HS-27A (cell line): ENCODE data around the gene TRIM5.
"Not testable (repeated sequence)": the region's sequence is repeated elsewhere in the genome, so short reads cannot be mapped to it uniquely, and the experiment has no call there.

Experiments used
- DNase-seq: peaks from one replicate; pipeline ENCODE4 v3.0.0-alpha.2; 2012; ENCODE audit warnings: low read depth, missing footprints

The TRIM5 gene

GRCh38 chr11:5689551-5689983 lies 4.7 kb upstream of the TRIM5 start, which contains the start of gene TRIM22:
Gene TRIM22, plus strand, starts transcription at chr11:5689790. Its CDS starts 6,443 bp downstream, at chr11:5696233.
- DNase-seq: no peak

DNA sequence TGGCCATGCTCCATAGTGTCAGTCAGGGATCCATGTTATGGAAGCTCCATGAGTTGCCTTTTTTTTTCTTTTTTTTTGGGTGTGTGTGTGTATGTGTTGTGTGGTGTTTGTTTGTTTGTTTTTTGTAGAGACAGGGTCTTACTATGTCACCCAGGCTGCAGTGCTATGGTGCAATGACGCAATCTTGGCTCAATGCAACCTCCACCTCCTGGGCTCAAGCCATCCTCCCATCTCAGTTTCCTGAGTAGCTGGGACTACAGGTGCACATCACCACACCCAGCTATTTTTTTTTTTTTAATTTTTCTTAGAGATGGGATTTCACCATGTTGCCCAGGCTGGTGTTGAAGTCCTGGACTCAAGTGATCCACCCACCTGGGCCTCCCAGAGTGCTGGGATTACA lies 3.6 kb upstream of the TRIM5 start:
- DNase-seq: no peak

- DNase-seq: no peak
Measured at GRCh38 chr11:5686426-5686825, 1.6 kb upstream of the TRIM5 start.

- no peak for DNase-seq
Measured at GRCh38 chr11:5684036-5684645, 733 bp downstream of the TRIM5 start.

GRCh38 chr11:5683620-5684019 lies 1.3 kb downstream of the TRIM5 start:
- DNase-seq: not testable (repeated sequence)

DNA sequence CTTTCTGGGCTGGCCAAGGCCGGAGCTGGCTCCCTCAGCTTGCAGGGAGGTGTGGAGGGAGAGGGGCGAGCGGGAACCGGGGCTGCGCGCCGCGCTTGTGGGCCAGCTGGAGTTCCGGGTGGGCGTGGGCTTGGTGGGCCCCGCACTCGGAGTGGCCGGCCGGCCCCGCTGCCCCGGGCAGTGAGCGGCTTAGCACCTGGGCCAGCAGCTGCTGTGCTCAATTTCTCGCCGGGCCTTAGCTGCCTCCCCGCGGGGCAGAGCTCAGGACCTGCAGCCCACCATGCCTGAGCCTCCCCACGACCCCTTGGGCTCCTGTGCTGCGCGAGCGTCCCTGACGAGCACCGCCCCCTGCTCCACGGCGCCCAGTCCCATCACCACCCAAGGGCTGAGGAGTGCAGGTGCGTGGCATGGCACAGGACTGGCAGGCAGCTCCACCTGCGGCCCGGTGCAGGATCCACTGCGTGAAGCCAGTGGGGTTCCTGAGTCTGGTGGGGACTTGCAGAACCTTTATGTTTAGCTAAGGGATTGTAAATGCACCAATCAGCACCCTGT lies 1.9 kb downstream of the TRIM5 start:
- not testable (repeated sequence) for DNase-seq

GRCh38 chr11:5679811-5680210 lies 5.1 kb downstream of the TRIM5 start:
- DNase-seq: no peak

DNA sequence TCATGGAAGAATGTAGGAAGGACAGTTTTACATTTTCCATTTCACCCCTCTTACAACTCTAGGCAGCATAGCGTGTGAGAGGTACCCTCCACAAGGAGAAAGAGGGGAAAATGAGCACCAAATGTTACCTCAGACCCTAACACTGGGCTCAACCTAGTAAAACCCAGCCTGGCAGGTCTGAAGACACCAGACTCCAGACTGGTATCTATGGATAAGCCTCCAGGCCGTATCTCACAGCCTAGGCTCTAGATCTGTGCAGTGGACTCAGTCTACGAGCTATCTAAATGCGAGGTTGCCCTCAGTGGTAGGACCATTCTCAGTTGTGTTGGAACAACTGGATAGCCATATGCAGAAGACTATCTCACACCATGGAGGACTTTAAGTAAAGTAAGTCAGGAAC lies 10.5 kb downstream of the TRIM5 start:
- DNase-seq: no peak

GRCh38 chr11:5671831-5672230 lies 13.0 kb downstream of the TRIM5 start:
- no peak for DNase-seq

- no peak for DNase-seq
Measured at GRCh38 chr11:5666402-5666793, 18.5 kb downstream of the TRIM5 start.

GRCh38 chr11:5665746-5666401 lies 19.0 kb downstream of the TRIM5 start:
- DNase-seq: no peak

DNA sequence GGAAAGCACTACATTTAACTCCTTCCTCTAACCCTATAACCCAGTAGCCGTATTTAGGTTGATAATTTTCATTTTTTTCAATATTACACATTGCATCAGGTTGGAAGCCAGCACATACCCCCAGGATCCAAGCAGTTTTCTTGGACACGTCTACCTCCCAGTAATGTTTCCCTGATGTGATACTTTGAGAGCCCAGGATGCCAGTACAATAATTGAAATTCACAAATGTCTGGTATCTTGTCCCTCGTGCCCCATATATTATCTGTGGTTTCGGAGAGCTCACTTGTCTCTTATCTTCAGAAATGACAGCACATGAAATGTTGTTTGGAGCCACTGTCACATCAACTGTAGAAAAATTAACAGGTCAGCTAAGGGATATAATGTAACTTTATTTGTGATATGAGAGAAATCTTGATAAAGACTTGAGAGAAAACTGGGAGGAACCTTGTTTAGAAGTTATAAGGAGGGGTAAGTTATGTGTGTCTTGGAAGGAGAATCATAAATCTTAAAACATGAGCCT lies 19.8 kb downstream of the TRIM5 start:
- DNase-seq: no peak

- DNase-seq: no peak
Measured at GRCh38 chr11:5663511-5663910, 21.4 kb downstream of the TRIM5 start.

- no peak for DNase-seq
Measured at GRCh38 chr11:5658318-5658717, 26.6 kb downstream of the TRIM5 start.

DNA sequence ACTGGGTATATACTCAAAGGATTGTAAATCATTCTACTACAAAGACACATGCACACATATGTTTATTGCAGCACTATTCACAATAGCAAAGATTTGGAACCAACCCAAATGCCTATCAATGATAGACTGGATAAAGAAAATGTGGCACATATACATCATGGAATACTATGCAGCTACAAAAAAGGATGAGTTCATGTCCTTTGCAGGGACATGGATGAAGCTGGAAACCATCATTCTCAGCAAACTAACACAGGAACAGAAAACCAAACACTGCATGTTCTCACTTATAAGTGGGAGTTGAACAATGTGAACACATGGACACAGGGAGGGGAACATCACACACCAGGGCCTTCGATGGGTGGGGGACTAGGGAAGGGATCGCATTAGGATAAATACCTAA lies 27.9 kb downstream of the TRIM5 start:
- DNase-seq: not testable (repeated sequence)

DNA sequence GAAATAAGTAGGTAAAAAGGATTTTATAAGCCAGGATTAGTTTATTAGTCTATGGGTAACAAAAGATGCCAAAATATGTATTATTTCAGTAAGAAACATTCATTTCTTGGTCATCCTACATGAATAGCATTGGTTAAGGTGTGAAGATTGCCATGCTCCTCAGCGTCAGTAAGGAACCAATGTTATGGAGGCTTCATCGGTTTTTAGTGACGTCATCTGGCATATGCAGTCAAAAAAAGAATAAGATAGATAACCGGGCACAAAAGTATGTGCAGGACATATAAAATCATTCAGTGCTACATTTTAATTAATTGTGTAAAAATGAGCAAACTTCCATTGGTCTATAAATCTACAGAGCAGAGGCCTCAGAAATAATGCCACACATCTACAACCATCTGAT lies 29.4 kb downstream of the TRIM5 start:
- no peak for DNase-seq

DNA sequence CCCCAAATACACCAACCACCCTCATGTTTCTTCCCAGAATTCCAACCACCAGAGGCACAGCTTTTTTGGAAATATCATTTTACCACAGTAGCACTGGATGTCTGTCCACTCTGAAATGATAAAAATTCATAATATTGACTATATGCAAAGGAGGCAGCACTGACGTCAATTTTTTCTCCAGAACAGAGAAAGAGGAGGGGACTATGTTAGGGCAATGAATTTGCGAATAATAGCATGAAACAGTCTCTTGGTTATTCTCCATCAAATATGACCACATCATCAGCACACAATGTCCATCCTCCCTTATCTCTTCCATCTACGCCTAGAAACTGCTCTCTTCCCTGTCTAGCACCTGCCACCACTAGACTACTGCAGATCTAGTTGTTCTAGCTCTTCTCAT lies 38.7 kb downstream of the TRIM5 start:
- DNase-seq: no peak

DNA sequence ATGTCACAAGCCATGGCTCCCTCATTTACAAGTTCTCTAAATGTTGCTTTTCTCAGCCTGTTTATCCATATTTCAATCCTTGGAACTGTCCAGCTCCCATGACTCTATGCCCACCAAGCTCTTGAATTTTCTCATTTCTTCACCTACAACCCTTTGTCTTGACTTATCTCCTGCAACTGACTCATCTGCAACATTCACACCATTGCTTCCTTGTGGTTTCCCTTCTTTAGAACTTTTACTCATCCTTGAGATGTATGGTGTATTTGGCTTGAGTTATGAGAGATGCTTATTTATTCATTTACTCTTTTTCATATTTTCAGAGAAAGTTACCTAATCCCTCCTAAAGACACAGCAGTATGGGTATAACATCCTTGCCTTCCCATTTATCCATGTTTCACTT lies 41.3 kb downstream of the TRIM5 start:
- no peak for DNase-seq

DNA sequence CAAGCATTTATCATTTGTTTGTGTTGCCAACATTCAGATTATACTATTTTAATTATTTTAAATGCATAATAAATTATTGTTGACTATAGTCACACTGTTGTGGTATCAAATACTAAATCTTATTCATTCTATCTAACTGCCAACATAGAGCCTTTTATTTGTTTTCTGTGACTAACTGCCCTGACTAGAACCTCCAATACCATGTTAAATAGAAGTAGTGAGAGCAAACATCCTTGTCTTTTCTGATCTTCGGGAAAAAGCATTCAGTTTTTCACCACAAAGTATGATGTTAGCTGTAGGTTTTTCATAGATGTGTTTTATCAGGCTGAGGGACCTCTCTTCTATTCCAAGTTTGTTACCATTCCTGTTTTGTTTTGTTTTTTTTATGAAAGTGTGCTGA lies 44.9 kb downstream of the TRIM5 start:
- no peak for DNase-seq

DNA sequence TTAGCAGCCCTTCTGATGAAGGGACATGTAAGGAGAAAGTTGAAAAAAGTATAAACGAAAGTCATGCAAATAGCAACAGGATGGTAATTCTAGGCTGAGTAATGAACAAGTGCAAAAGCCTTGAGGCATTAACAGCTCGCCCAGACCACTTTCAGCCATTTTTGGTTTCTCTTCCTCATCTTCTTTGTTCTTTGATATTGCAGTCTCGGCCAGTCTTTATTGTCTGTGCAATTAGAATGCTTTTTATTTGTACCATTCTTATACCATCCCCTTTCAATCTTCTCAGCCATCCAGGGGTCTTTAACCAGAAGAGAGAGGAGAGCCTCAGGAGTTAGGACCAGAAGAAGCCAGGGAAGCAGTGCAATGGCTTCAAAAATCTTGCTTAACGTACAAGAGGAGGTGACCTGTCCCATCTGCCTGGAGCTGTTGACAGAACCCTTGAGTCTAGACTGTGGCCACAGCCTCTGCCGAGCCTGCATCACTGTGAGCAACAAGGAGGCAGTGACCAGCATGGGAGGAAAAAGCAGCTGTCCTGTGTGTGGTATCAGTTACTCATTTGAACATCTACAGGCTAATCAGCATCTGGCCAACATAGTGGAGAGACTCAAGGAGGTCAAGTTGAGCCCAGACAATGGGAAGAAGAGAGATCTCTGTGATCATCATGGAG lies 52.8 kb downstream of the TRIM5 start:
- DNase-seq: no peak

DNA sequence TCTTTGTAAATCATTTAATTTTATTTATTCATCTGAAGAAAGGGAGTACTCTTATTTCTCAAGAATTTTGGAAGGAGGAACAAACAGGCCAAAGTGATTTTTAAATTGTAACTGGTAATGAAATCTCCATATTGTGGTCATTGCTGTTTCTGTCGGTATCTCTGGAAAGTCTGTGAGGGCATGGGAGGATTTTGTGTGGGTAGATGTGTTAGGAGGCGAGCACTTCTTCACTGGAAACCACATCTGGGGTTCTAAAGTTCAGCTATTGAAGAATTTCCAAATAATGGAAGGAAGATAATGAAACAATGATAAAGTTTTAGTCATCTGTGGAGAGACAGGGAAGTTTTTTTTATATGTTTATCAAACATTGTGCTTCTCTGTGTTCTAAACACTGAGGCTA lies 53.5 kb downstream of the TRIM5 start:
- no peak for DNase-seq

DNA sequence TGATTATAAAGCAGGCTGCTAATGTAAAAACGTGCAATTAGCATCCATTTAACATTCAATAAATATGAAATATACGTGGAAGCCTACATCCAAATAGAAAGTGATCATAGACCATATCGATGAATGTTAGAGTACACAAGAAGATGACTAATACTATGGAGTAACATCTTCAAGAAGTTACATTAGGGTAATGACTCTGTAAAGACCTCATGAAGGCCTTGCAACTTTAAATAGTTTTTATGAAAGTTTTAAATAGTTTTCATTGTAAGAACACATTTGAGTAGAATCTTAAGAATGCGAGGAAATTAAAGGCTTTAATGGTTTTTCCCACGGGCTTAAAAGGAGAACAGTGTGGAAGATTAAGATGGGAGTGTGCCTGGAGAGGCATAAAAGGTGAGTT lies 58.7 kb downstream of the TRIM5 start:
- no peak for DNase-seq

- no peak for DNase-seq
Measured at GRCh38 chr11:5625281-5625680, 59.6 kb downstream of the TRIM5 start.
